GM12878 (cell line): ENCODE results near the gene NME7. TPM values are rescaled to one million over a fixed set of nuclear protein-coding genes. Genes with fewer than 3 reads are reported as not detected.
A peak's percentile ranks its signal among the peaks of the same experiment; 100 is the strongest.

Experiments
- ATAC-seq: fragments of 200-7000 bp; cut with Tn5 transposase; 3 replicates; pipeline ENCODE4 v1.9.1; 2020; ENCODE audit warnings: mild to moderate bottlenecking, moderate library complexity
- BruUV-seq: library from RNA; stranded (reverse); fragments of 400-500 nt; replicated peaks from 2 replicates; lab custom pipeline; 2021; lab: Mats Ljungman, UMichigan
- CTCF ChIA-PET: fragments of 300-600 bp; sonication (Branson Sonifier 250); formaldehyde crosslinking; extraction: SDS; loops from one replicate; lab custom pipeline; 2021; ENCODE audit warnings: inconsistent platforms; lab: Yijun Ruan, JAX
- POLR2A ChIA-PET: fragments of 350-600 bp; formaldehyde crosslinking; extraction: SDS; loops from one replicate; lab custom pipeline; 2021; ENCODE audit warnings: inconsistent platforms; lab: Charles Lee
- RAD21 ChIA-PET: fragments of 300-600 bp; sonication (Branson Sonifier 250); formaldehyde crosslinking; loops from one replicate; lab custom pipeline; 2023; ENCODE audit warnings: antibody characterized with exemption; ENCODE audit not compliant: unreplicated experiment; lab: Charles Lee
- SMC1A ChIA-PET: fragments of 300-600 bp; sonication (Branson Sonifier 250); formaldehyde crosslinking; loops from one replicate; lab custom pipeline; 2023; ENCODE audit not compliant: unreplicated experiment, uncharacterized antibody; lab: Charles Lee
- DNase-seq: peaks from one replicate; pipeline ENCODE4 v3.0.0-alpha.2; 2011; ENCODE audit warnings: low read depth, low spot score
- FAIRE-seq: peaks from 3 replicates; lab custom pipeline; 2011; peaks lifted over from hg19 to GRCh38; lab: Jason Lieb, UNC
- H2AFZ ChIP-seq: 2 replicates; pipeline ENCODE4 v1.6.0; 2011; ENCODE audit warnings: low read depth, low read length, control low read depth; ENCODE audit not compliant: control insufficient read depth
- H3K27ac ChIP-seq: 2 replicates; pipeline ENCODE4 v1.5.1; 2011; ENCODE audit warnings: control low read depth; ENCODE audit not compliant: control insufficient read depth, insufficient read depth
- H3K27me3 ChIP-seq, 2 experiments: replicated peaks in 1 of 2; 2 replicates each; pipeline versions ENCODE4 v1.6.0 to v1.6.1; 2011; ENCODE audit warnings: low read length in 1 of 2; ENCODE audit not compliant: control insufficient read depth in 2 of 2, insufficient read depth in 2 of 2
- H3K36me3 ChIP-seq, 2 experiments: 2 replicates each; pipeline ENCODE4 v1.5.1; 2011; ENCODE audit warnings: low read length in 1 of 2; ENCODE audit not compliant: control insufficient read depth in 2 of 2, insufficient read depth in 2 of 2
- H3K4me1 ChIP-seq: 2 replicates; pipeline ENCODE4 v1.6.1; 2011; ENCODE audit warnings: mild to moderate bottlenecking, low read length, moderate library complexity, mixed read lengths; ENCODE audit not compliant: control insufficient read depth, insufficient read depth
- H3K4me2 ChIP-seq: 2 replicates; pipeline ENCODE4 v1.6.0; 2011; ENCODE audit warnings: control low read depth; ENCODE audit not compliant: control insufficient read depth, insufficient read depth
- H3K4me3 ChIP-seq: fragments of 200-600 bp; sonication (generic); 2 replicates; pipeline ENCODE4 v1.5.1; 2016
- H3K79me2 ChIP-seq: 2 replicates; pipeline ENCODE4 v1.6.0; 2011; ENCODE audit warnings: low read length; ENCODE audit not compliant: control insufficient read depth, insufficient read depth
- H3K9ac ChIP-seq: 2 replicates; pipeline ENCODE4 v1.8.0; 2011; ENCODE audit warnings: low read length, control low read depth, mixed read lengths; ENCODE audit not compliant: control insufficient read depth, insufficient read depth
- H3K9me3 ChIP-seq: replicated peaks from 3 replicates; pipeline ENCODE4 v1.5.1; 2011; ENCODE audit warnings: mild to moderate bottlenecking, low read length; ENCODE audit not compliant: control insufficient read depth, insufficient read depth
- H4K20me1 ChIP-seq: 2 replicates; pipeline ENCODE4 v1.6.0; 2011; ENCODE audit not compliant: control insufficient read depth, insufficient read depth
- BCLAF1 ChIP-seq: fragments of 450-650 bp; IDR thresholded peaks from 2 replicates; pipeline ENCODE4 v1.6.1; 2017; ENCODE audit warnings: antibody characterized with exemption, mild to moderate bottlenecking, moderate library complexity
- CBX5 ChIP-seq: sonication (generic); IDR thresholded peaks from 2 replicates; pipeline ENCODE4 v1.6.1; 2016; ENCODE audit warnings: low read depth, moderate library complexity, mild to moderate bottlenecking, inconsistent platforms
- CREB1 ChIP-seq: IDR thresholded peaks from 2 replicates; pipeline ENCODE4 v1.6.1; 2012; ENCODE audit warnings: low read depth, mild to moderate bottlenecking, inconsistent platforms
- CREM ChIP-seq: IDR thresholded peaks from 2 replicates; pipeline ENCODE4 v1.6.1; 2014; ENCODE audit warnings: antibody characterized with exemption, low read depth
- ETV6 ChIP-seq, 2 experiments: fragments of 450-650 bp in 1 of 2; IDR thresholded peaks in 1 of 2; conservative IDR thresholded peaks in 1 of 2; 2 replicates each; pipeline ENCODE4 v1.6.1; 2014; ENCODE audit warnings: antibody characterized with exemption in 1 of 2, borderline replicate concordance in 1 of 2, low read depth in 1 of 2, mild to moderate bottlenecking in 1 of 2, moderate library complexity in 1 of 2
- FOS ChIP-seq: IDR thresholded peaks from 3 replicates; pipeline ENCODE4 v1.6.1; 2011; ENCODE audit warnings: borderline replicate concordance; ENCODE audit not compliant: insufficient read length; ENCODE audit errors: extremely low read depth
- IKZF1 ChIP-seq: fragments of 450-650 bp; conservative IDR thresholded peaks from 2 replicates; pipeline ENCODE4 v1.6.1; 2017; ENCODE audit warnings: antibody characterized with exemption, mild to moderate bottlenecking
- IKZF2 ChIP-seq, 2 experiments: fragments of 450-650 bp; IDR thresholded peaks; 2 replicates each; pipeline ENCODE4 v1.6.1; 2017; ENCODE audit warnings: mild to moderate bottlenecking in 2 of 2, moderate library complexity in 2 of 2
- IRF4 ChIP-seq: IDR thresholded peaks from 2 replicates; pipeline ENCODE4 v1.6.1; 2011; ENCODE audit warnings: low read depth, low read length
- JUNB ChIP-seq: IDR thresholded peaks from 2 replicates; pipeline ENCODE4 v1.6.1; 2016; ENCODE audit warnings: antibody characterized with exemption, mild to moderate bottlenecking
- JUND ChIP-seq: IDR thresholded peaks from 2 replicates; pipeline ENCODE4 v1.6.1; 2012; ENCODE audit warnings: low read depth, mild to moderate bottlenecking, low read length, improper control_type of control experiment, moderate library complexity
- KAT2A ChIP-seq: conservative IDR thresholded peaks from 2 replicates; pipeline ENCODE4 v1.6.1; 2011; ENCODE audit warnings: low read depth, low read length; ENCODE audit not compliant: control insufficient read depth
- MYB ChIP-seq: fragments of 150-350 bp; IDR thresholded peaks from 2 replicates; pipeline ENCODE4 v1.6.1; 2014; ENCODE audit warnings: mild to moderate bottlenecking, low read depth, low read length, borderline replicate concordance
- NFYB ChIP-seq: IDR thresholded peaks from 2 replicates; pipeline ENCODE4 v1.6.1; 2011; ENCODE audit warnings: low read depth, mild to moderate bottlenecking, low read length, improper control_type of control experiment, moderate library complexity; ENCODE audit not compliant: insufficient read depth
- REST ChIP-seq: IDR thresholded peaks from 2 replicates; pipeline ENCODE4 v1.6.1; 2012; ENCODE audit warnings: mild to moderate bottlenecking, low read depth, low read length
- SUZ12 ChIP-seq: fragments of 200-600 bp; sonication (generic); IDR thresholded peaks from one replicate; pipeline ENCODE4 v1.6.1; 2018; ENCODE audit warnings: antibody characterized with exemption, mild to moderate bottlenecking; ENCODE audit not compliant: unreplicated experiment
- TCF12 ChIP-seq: IDR thresholded peaks from 2 replicates; pipeline ENCODE4 v1.6.1; 2011; ENCODE audit warnings: low read depth, mild to moderate bottlenecking, low read length
- WGBS: methylation state at CpG from one replicate; pipeline ENCODE4 v1.1.6; 2016; ENCODE audit warnings: low lambda C conversion rate; ENCODE audit not compliant: insufficient replicate concordance, insufficient coverage; ENCODE audit errors: missing lambda C conversion rate; 5-methylcytosine and 5-hydroxymethylcytosine counted together
- in situ Hi-C: fragments of 300-500 bp; cut with MboI; formaldehyde crosslinking; loops from 9 replicates; pipeline ENCODE4 v1.14.3; 2018; ENCODE audit warnings: mixed read lengths
- intact Hi-C: fragments of 100-400 bp; cut with micrococcal nuclease; formaldehyde crosslinking; loops from one replicate; pipeline ENCODE4 v1.14.2; 2022; ENCODE audit not compliant: unreplicated experiment
- polyA plus RNA-seq, 11 experiments: library from polyadenylated mRNA; depleted of rRNA in 4 of 11; unstranded in 6 of 11; stranded (reverse) in 5 of 11; fragments of >200 nt; fragmentation: Nextera tagmentation in 4 of 11; fragmentation: Illumina TruSeq in 1 of 11; extraction: Ambion mirVana in 4 of 11; extraction: Trizol in 1 of 11; gene quantifications; 1 replicate in 1 of 11; 2 replicates in 10 of 11; pipeline versions ENCODE4 v1.2.1 to v1.2.3, GENCODE V29; 2011 to 2016; ENCODE audit warnings: inconsistent platforms in 2 of 11, missing spikeins in 2 of 11, low read depth in 1 of 11
- total RNA-seq, 4 experiments: library from RNA; depleted of rRNA in 3 of 4; stranded (reverse); fragments of >200 nt in 3 of 4; fragmentation: Illumina TruSeq in 1 of 4; extraction: Trizol in 1 of 4; gene quantifications; 2 replicates each; pipeline versions ENCODE4 v1.2.1 to v1.2.3, GENCODE V29; 2013 to 2021
- TF ChIP-seq, protein P1 (sequence below): fragments of 450-650 bp; IDR thresholded peaks from 2 replicates; pipeline ENCODE4 v1.6.1; 2016; ENCODE audit warnings: mild to moderate bottlenecking

Gene NME7
- total and polyA plus RNA-seq, 10 of the 15 experiments (the other 5 are each of a cell fraction or from before 2014, with no cell fraction given): 1.5 to 15.6 (median 7.2) TPM

DNA sequence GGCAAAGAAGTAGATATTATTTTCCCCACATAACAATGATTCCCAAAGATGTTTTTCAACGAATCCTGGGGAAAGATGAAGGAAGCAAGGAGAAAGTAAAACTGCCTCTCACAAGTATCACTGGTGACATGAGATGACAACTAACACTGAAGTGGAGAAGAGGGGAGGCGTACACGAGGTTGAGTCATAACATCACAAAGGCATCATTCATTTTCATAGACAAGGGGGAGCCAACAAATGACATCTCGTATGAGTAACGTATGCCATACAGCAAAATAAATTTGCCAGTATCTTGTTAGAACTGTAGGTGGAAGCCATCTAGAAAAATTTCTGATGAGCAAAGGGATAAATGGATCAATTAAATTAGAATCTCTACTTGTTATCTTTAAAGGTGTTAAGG is 204.5 kb downstream of the NME7 start:
- Histone ChIP-seq H3K4me1 (peaks cover 12% of the 10 kb centered on the region; the same call in 1 of the 2 replicates), H3K4me3 (no peak overlapping the region), H4K20me1 (no peaks in the 10 kb centered on the region), H3K27ac (no peak overlapping the region), H3K36me3 (no peaks in the 10 kb centered on the region), H3K4me2 (no peak overlapping the region), H3K27me3 (no peaks in the 10 kb centered on the region), H2AFZ (no peak overlapping the region), H3K79me2 (no peaks in the 10 kb centered on the region), H3K9me3 (no peaks in the 10 kb centered on the region), H3K9ac (no peak overlapping the region)
- FAIRE-seq: no peak
- ChIA-PET RAD21 (no interaction called here), CTCF (no interaction called here), SMC1A (interaction anchor here (4.6 kb wide), 1 partner anchor 558 kb away, joined by 37 read pairs; no protein-coding TSS in a partner anchor), POLR2A (interaction anchor here (0.6 kb wide), 1 partner anchor 160 kb away, joined by 3 read pairs; no protein-coding TSS in a partner anchor)
- intact Hi-C loops: loop anchor here (5.0 kb wide), 2 partner anchors 526 to 561 kb away; no protein-coding TSS in a partner anchor
- 6% methylated on average over 5 of the region's 5 CpGs for WGBS
- ATAC-seq: peak; percentile 58
- BruUV-seq: no TSS peak
- DNase-seq: no peak
- in situ Hi-C loops: no loop called here
- no peak for TF ChIP-seq FOS
- TF ChIP-seq CREB1: peak; percentile 52; the same call in 1 of the 2 replicates
- no peak for TF ChIP-seq TCF12
- TF ChIP-seq CREM: peak; percentile 33; the same call in 1 of the 2 replicates
- TF ChIP-seq MYB: no peak
- TF ChIP-seq IKZF2 (IDR thresholded peaks at IDR 0.05): peak in 1 of 2 experiments; percentile 51; a peak in 2 of 4 replicates
- TF ChIP-seq, protein P1, sequence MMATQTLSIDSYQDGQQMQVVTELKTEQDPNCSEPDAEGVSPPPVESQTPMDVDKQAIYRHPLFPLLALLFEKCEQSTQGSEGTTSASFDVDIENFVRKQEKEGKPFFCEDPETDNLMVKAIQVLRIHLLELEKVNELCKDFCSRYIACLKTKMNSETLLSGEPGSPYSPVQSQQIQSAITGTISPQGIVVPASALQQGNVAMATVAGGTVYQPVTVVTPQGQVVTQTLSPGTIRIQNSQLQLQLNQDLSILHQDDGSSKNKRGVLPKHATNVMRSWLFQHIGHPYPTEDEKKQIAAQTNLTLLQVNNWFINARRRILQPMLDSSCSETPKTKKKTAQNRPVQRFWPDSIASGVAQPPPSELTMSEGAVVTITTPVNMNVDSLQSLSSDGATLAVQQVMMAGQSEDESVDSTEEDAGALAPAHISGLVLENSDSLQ: peak; percentile 80
- TF ChIP-seq JUNB: peak; percentile 79
- TF ChIP-seq ETV6 (conservative IDR thresholded peaks at IDR 0.05 in 1 of 2, IDR thresholded peaks at IDR 0.05 in 1 of 2; ENCODE audit: borderline replicate concordance in 1 of 2, low read depth in 1 of 2): no peak
- no peak for TF ChIP-seq CBX5
- TF ChIP-seq KAT2A: no peak
- no peak for TF ChIP-seq NFYB
- peak; percentile 75; the same call in 1 of the 2 replicates for TF ChIP-seq IRF4
- TF ChIP-seq SUZ12: no peak
- TF ChIP-seq REST: no peak
- no peak for TF ChIP-seq BCLAF1
- 0 out of 2 replicates have a peak, but pooled peaks have one; percentile 24 for TF ChIP-seq IKZF1
- TF ChIP-seq JUND: no peak
